ENCODE data around the gene TRIM46.
"Not testable (repeated sequence)": the region's sequence is repeated elsewhere in the genome, so short reads cannot be mapped to it uniquely, and the experiment has no call there.

TRIM46 gene

GRCh38 chr1:155163785-155164184, 9.9 kb upstream of the TRIM46 start:
- H3K4me1 Mint-ChIP-seq (ENCODE audit: low read depth) = peaks cover 12% of the 10 kb centered on the region
- not testable (repeated sequence) for H3K9me3 Mint-ChIP-seq; H3K27ac Mint-ChIP-seq; H3K36me3 Mint-ChIP-seq (ENCODE audit: low read depth); H3K27me3 Mint-ChIP-seq; H3K4me3 Mint-ChIP-seq

GRCh38 chr1:155164625-155165024, 9.0 kb upstream of the TRIM46 start:
- H3K27ac Mint-ChIP-seq, H3K27me3 Mint-ChIP-seq: not testable (repeated sequence)

GRCh38 chr1:155166051-155166470, 7.6 kb upstream of the TRIM46 start:
- Mint-ChIP-seq H3K36me3 (ENCODE audit: low read depth) (peaks cover 16% of the 10 kb centered on the region), H3K4me3 (no peak overlapping the region), H3K4me1 (ENCODE audit: low read depth) (peaks cover 16% of the 10 kb centered on the region)

More at GRCh38 chr1:155164625-155165024, 9.0 kb upstream of the TRIM46 start:
- H3K4me1 Mint-ChIP-seq (ENCODE audit: low read depth) = peaks cover 16% of the 10 kb centered on the region
- H3K4me3 Mint-ChIP-seq; H3K36me3 Mint-ChIP-seq (ENCODE audit: low read depth); H3K9me3 Mint-ChIP-seq: not testable (repeated sequence)

GRCh38 chr1:155166471-155167165, 7.0 kb upstream of the TRIM46 start:
- no peaks in the 10 kb centered on the region for H3K27me3 Mint-ChIP-seq
- H3K4me1 Mint-ChIP-seq (ENCODE audit: low read depth) = peaks cover 22% of the 10 kb centered on the region
- peaks cover 20% of the 10 kb centered on the region for H3K36me3 Mint-ChIP-seq (ENCODE audit: low read depth)
- no peak overlapping the region for H3K4me3 Mint-ChIP-seq
- H3K27ac Mint-ChIP-seq = no peak overlapping the region
- H3K9me3 Mint-ChIP-seq = no peaks in the 10 kb centered on the region

More at GRCh38 chr1:155166051-155166470, 7.6 kb upstream of the TRIM46 start:
- Mint-ChIP-seq H3K9me3 (no peaks in the 10 kb centered on the region), H3K27me3 (no peaks in the 10 kb centered on the region), H3K27ac (no peak overlapping the region)

GRCh38 chr1:155167166-155168104, 6.2 kb upstream of the TRIM46 start:
- Mint-ChIP-seq H3K27ac (peak overlapping the region; percentile 65), H3K36me3 (ENCODE audit: low read depth) (peaks cover 27% of the 10 kb centered on the region), H3K9me3 (no peaks in the 10 kb centered on the region), H3K4me1 (ENCODE audit: low read depth) (peaks cover 30% of the 10 kb centered on the region), H3K4me3 (peak overlapping the region; percentile 75), H3K27me3 (no peaks in the 10 kb centered on the region)

- not testable (repeated sequence) for H3K9me3 Mint-ChIP-seq, H3K27ac Mint-ChIP-seq, H3K27me3 Mint-ChIP-seq, H3K4me3 Mint-ChIP-seq
- peaks cover 28% of the 10 kb centered on the region for H3K36me3 Mint-ChIP-seq (ENCODE audit: low read depth)
- H3K4me1 Mint-ChIP-seq (ENCODE audit: low read depth) = peaks cover 33% of the 10 kb centered on the region
Observed at GRCh38 chr1:155168105-155168445, 5.6 kb upstream of the TRIM46 start.

- Mint-ChIP-seq H3K9me3 (no peaks in the 10 kb centered on the region), H3K36me3 (ENCODE audit: low read depth) (peaks cover 30% of the 10 kb centered on the region), H3K4me1 (ENCODE audit: low read depth) (peaks cover 38% of the 10 kb centered on the region), H3K27ac (no peak overlapping the region), H3K27me3 (no peaks in the 10 kb centered on the region), H3K4me3 (no peak overlapping the region)
Observed at GRCh38 chr1:155168456-155169210, 5.0 kb upstream of the TRIM46 start.

GRCh38 chr1:155169541-155169940, 4.1 kb upstream of the TRIM46 start:
- Mint-ChIP-seq H3K27ac (peak overlapping the region; percentile 22), H3K4me3 (no peak overlapping the region), H3K4me1 (ENCODE audit: low read depth) (peaks cover 45% of the 10 kb centered on the region), H3K27me3 (no peaks in the 10 kb centered on the region), H3K36me3 (ENCODE audit: low read depth) (peaks cover 30% of the 10 kb centered on the region), H3K9me3 (no peaks in the 10 kb centered on the region)

GRCh38 chr1:155170101-155170785, 3.4 kb upstream of the TRIM46 start:
- H3K36me3 Mint-ChIP-seq (ENCODE audit: low read depth) = peaks cover 30% of the 10 kb centered on the region
- no peaks in the 10 kb centered on the region for H3K27me3 Mint-ChIP-seq
- no peaks in the 10 kb centered on the region for H3K9me3 Mint-ChIP-seq
- H3K4me1 Mint-ChIP-seq (ENCODE audit: low read depth) = peaks cover 52% of the 10 kb centered on the region
- H3K4me3 Mint-ChIP-seq = no peak overlapping the region
- peak overlapping the region; percentile 61 for H3K27ac Mint-ChIP-seq

- no peak overlapping the region for H3K4me3 Mint-ChIP-seq
- no peaks in the 10 kb centered on the region for H3K27me3 Mint-ChIP-seq
- peaks cover 57% of the 10 kb centered on the region for H3K4me1 Mint-ChIP-seq (ENCODE audit: low read depth)
- H3K9me3 Mint-ChIP-seq = no peaks in the 10 kb centered on the region
- H3K27ac Mint-ChIP-seq = no peak overlapping the region
- peaks cover 30% of the 10 kb centered on the region for H3K36me3 Mint-ChIP-seq (ENCODE audit: low read depth)
Observed at GRCh38 chr1:155170806-155171205, 2.8 kb upstream of the TRIM46 start.

- H3K36me3 Mint-ChIP-seq (ENCODE audit: low read depth) = peaks cover 30% of the 10 kb centered on the region
- peak overlapping the region; percentile 95 for H3K27ac Mint-ChIP-seq
- peaks cover 69% of the 10 kb centered on the region for H3K4me1 Mint-ChIP-seq (ENCODE audit: low read depth)
- no peaks in the 10 kb centered on the region for H3K9me3 Mint-ChIP-seq
- H3K4me3 Mint-ChIP-seq = peak overlapping the region; percentile 98
- no peaks in the 10 kb centered on the region for H3K27me3 Mint-ChIP-seq
Observed at GRCh38 chr1:155171836-155172731, 1.6 kb upstream of the TRIM46 start.

- no peaks in the 10 kb centered on the region for H3K9me3 Mint-ChIP-seq
- H3K27ac Mint-ChIP-seq = peak within 1 kb of the TSS; percentile 95
- peaks cover 35% of the 10 kb centered on the region for H3K36me3 Mint-ChIP-seq (ENCODE audit: low read depth)
- peaks cover 62% of the 10 kb centered on the region for H3K4me1 Mint-ChIP-seq (ENCODE audit: low read depth)
- peak within 1 kb of the TSS; percentile 98 for H3K4me3 Mint-ChIP-seq
- no peaks in the 10 kb centered on the region for H3K27me3 Mint-ChIP-seq
Observed at GRCh38 chr1:155172732-155173477, 744 bp upstream of the TRIM46 start, which contains the start of gene KRTCAP2. Gene KRTCAP2, minus strand, starts transcription at chr1:155173304. Its CDS starts 80 bp downstream, at chr1:155173224.
